GM19438 (cell line): Measurements from ENCODE around the gene ATP6V0A4.

Source experiments
- ATAC-seq: cut with Tn5 transposase; IDR thresholded peaks from one replicate; pipeline ENCODE4 v1.9.1; 2021; ENCODE audit warnings: low read depth; ENCODE audit not compliant: unreplicated experiment

ATP6V0A4 gene

DNA sequence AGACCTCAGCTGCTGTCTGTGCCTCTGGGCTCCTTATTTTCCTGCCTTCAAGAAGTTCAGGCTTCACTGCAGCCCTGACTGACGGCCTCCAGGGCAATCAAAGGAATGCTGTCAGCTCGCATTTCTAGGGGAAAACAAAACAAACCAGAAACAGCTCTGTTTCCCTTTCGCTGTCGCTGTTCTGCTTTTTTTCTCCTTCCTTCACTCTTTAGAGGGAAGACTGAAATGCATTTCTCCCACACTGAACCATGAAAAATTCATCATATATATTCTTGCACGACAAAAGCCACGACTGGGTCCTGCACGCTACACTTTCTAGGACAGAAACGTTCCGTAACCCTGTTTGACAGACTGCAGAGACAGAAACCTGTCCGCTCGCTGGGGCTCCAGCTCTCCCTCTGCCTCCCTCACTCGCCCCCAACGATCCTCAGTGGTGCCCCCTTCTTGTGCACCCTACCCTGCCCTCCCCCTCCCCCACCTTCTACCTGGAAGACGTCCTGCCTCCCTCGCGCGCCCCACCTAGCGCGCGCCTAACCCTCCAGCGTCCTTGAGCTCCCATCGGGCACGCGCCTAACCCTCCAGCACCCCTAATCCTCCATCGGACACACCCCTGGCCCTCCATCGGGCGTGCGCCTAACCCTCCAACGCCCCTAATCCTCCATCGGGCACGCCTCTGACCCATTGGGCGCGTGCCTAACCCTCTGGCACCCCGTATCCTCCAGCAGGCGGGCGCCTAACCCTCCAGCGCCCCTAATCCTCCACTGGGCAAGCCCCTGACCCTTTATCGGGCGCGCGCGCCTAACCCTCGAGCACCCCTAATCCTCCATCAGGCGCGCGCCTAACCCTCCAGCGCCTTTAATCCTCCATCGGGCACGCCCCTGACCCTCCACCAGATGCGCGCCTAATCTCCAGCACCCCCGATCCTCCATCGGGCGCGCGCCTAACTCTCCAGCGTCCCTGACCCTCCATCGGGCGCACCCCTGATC is 134.0 kb downstream of the ATP6V0A4 start:
- no peak for ATAC-seq

DNA sequence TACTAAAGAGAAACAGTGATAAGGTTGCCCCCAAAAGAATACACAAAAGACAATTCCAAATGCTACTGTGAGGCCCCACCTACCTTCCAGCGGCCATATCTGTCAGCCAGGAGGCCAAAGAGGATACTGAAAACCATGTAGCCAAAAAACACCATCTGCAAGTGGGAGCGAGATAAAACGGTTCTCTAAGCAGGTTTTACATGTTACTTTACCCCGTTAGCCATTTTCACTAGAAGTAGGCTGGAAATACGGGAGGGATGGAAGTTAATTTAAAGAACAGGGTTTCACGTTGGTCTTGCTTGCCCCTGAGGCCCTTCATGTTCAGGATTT is 135.0 kb downstream of the ATP6V0A4 start:
- no peak for ATAC-seq

DNA sequence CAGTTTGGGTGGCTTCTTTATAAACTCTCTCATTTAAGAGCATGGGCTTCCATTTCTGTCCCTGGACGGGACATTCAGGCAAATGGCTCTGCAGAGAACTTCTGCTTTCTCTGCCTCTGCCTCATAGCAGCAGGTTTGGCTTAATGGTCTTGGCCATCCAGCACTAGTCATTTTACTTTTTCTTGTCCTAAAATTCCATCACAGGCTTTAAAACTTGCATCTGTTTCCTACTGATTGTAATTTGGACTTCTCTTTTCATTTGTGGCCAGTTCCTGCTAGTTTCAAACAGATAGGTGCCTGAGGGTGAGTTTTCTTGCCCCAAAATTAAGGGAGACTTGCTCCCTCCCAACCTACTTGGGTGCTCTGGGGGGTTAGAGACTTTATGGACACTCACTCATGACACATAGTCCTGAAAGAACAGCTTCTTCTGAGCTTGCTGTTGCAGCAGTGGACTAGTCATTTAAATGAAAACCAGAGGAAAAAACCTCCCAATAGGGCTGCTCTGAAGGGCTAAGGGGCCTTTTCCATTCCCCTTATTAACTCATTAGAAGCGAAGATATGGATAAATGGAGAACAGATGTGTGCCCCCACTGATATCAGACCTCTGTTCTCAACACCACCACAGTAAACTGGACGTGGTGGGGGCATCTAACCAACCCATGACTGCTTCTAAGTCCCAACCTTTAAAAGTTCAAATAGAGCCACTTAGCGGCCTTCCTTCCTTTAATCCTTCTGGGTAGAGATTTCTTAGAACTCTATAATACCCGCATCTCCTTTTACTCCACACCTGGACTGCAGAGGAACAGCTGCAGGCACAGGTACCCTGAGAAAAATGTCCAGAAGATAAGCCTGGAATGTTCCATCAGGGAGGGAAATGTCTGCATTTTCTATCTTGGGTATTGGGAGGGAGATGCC is 135.7 kb downstream of the ATP6V0A4 start:
- ATAC-seq: no peak

DNA sequence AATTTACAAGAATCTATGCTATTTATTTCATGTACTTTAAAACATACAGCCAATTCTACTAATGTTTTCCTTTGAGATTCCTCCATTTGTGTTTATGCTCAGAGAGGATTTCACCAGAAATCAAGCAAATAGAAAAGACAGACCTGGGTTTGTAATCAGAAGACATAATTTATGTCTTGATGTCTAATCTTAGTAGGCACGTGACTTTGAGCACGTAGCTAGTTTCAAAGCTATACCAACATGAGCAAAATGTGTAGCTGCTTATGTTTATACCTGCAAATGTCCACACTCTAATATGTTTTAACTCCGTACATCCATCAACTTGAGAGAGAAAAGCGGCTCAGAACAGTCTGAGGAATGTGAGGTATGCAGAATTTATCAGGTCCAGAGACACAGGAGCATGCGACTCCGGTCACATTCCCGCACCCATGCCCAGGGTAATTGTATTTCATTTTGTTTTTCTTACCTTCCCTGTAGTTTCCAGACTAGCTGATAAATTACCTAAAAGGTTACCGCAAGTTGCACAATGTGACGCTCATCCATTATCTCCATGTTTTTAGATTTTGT is 136.8 kb downstream of the ATP6V0A4 start:
- no peak for ATAC-seq

DNA sequence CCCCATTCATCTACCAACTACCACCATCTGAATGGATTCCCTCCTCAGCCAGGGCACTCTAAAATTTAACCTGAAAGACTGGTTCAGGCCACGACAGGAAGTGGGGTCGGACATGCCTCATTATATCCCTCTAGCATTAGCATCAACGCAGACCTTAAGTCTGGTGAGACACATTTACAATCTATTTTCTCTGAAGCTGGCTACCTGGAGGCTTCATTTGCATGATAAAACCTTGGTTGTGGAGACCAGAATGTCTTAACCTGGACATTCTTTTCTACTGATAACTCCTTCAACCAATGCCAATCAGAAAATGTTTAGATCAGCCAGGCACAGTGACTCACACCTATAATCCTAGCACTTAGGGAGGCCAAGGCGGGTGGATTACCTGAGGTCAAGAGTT is 139.1 kb downstream of the ATP6V0A4 start:
- no peak for ATAC-seq

DNA sequence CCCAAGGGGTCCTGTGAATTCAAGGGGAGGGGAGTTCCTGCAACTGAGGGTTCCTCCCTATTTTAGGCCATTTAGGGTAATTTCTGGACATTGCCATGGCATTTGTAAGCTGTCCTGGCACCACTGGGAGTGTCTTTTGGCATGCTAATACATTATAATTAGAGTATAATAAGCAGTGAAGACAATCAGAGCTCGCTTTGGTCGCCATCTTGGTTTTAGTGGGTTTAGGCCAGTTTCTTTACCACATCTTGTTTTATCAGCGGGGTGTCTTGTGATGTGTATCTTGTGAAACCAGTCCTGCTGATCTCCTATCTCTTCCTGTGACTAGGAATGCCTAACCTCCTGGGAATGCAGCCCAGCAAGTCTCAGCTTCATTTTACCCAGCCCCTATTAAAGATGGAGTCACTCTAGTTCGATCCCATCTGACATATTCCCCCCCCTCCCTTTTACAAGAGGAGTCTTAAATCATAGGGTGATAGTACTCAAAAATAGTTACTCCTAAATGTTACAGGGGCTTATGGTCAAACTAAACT is 140.1 kb downstream of the ATP6V0A4 start:
- ATAC-seq: no peak

DNA sequence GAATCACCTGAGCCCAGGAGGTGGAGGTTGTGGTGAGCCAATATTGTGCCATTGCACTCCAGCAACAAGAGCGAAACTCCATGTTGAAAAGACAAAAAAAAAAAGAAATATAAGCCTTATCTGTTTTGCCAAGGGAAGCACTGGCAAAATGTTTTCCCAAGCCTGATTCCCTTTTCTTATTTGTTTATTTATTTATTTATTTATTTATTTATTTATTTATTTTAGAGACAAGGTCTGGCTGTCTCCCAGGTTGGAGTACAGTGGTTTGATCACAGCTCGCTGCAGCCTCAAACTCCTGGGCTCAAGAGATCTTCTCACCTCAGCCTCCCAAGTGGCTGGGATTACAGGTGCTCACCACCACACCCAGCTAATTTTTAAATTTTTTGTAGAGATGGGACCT is 141.0 kb downstream of the ATP6V0A4 start:
- no peak for ATAC-seq
